GM18519 (cell line): Measurements from ENCODE around the gene SCN8A.

Experiments used
- ATAC-seq: cut with Tn5 transposase; IDR thresholded peaks from one replicate; pipeline ENCODE4 v1.9.1; 2021; ENCODE audit warnings: mild to moderate bottlenecking, moderate library complexity; ENCODE audit not compliant: unreplicated experiment, low FRiP score

The SCN8A gene

GRCh38 chr12:51700887-51701286, 109.9 kb downstream of the SCN8A start:
- ATAC-seq = no peak

- no peak for ATAC-seq
These were observed 111.6 kb downstream of the SCN8A start for GRCh38 chr12:51702587-51702986.

- ATAC-seq = no peak
These were observed 114.4 kb downstream of the SCN8A start for GRCh38 chr12:51705450-51705849.

GRCh38 chr12:51706206-51706605, 115.2 kb downstream of the SCN8A start:
- no peak for ATAC-seq

- no peak for ATAC-seq
These were observed 123.6 kb downstream of the SCN8A start for GRCh38 chr12:51714666-51715065.

GRCh38 chr12:51717326-51717925, 126.4 kb downstream of the SCN8A start:
- ATAC-seq = no peak

GRCh38 chr12:51721282-51721940, 130.4 kb downstream of the SCN8A start:
- ATAC-seq = no peak

GRCh38 chr12:51722431-51722830, 131.4 kb downstream of the SCN8A start:
- no peak for ATAC-seq

GRCh38 chr12:51726161-51726560, 135.1 kb downstream of the SCN8A start:
- ATAC-seq = no peak

GRCh38 chr12:51726931-51727330, 135.9 kb downstream of the SCN8A start:
- no peak for ATAC-seq

- no peak for ATAC-seq
These were observed 138.3 kb downstream of the SCN8A start for GRCh38 chr12:51729331-51729730.

GRCh38 chr12:51730745-51731144, 139.7 kb downstream of the SCN8A start:
- ATAC-seq = no peak

GRCh38 chr12:51740536-51740935, 149.5 kb downstream of the SCN8A start:
- ATAC-seq = no peak

GRCh38 chr12:51744235-51744634, 153.2 kb downstream of the SCN8A start:
- no peak for ATAC-seq

GRCh38 chr12:51744957-51745356, 153.9 kb downstream of the SCN8A start:
- no peak for ATAC-seq

- ATAC-seq = no peak
These were observed 155.4 kb downstream of the SCN8A start for GRCh38 chr12:51746416-51746815.

GRCh38 chr12:51748235-51748634, 157.2 kb downstream of the SCN8A start:
- ATAC-seq = no peak

GRCh38 chr12:51749206-51749985, 158.4 kb downstream of the SCN8A start:
- ATAC-seq = no peak

GRCh38 chr12:51749986-51750317, 158.9 kb downstream of the SCN8A start:
- ATAC-seq = no peak

- ATAC-seq = no peak
These were observed 160.6 kb downstream of the SCN8A start for GRCh38 chr12:51751661-51752060.

- ATAC-seq = no peak
These were observed 161.3 kb downstream of the SCN8A start for GRCh38 chr12:51752234-51752889.
